ENCODE data around the gene STH.

The STH gene

DNA sequence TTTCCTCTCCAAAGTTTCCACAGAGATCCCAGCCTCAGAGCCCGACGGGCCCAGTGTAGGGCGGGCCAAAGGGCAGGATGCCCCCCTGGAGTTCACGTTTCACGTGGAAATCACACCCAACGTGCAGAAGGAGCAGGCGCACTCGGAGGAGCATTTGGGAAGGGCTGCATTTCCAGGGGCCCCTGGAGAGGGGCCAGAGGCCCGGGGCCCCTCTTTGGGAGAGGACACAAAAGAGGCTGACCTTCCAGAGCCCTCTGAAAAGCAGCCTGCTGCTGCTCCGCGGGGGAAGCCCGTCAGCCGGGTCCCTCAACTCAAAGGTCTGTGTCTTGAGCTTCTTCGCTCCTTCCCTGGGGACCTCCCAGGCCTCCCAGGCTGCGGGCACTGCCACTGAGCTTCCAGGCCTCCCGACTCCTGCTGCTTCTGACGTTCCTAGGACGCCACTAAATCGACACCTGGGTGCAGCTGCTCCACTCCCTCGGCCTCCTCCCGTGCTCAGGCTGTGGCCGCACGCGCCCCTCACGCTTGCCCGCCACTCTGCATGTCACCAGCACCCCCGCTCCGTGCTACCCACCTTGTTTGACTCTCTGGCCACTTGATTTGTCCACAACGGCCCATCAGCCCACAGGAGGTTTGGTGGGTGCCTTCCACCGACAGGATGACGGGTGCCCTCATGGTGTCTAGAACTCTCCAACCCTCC is 15.3 kb upstream of the STH start:
- H3K27ac Mint-ChIP-seq = no peak overlapping the region
- H3K4me3 Mint-ChIP-seq = no peak overlapping the region
- H3K9me3 Mint-ChIP-seq = no peaks in the 10 kb centered on the region
- no peaks in the 10 kb centered on the region for H3K36me3 Mint-ChIP-seq (ENCODE audit: low read depth)
- H3K27me3 Mint-ChIP-seq (ENCODE audit: low read depth) = peaks cover 17% of the 10 kb centered on the region
- TF ChIP-seq, protein P1, sequence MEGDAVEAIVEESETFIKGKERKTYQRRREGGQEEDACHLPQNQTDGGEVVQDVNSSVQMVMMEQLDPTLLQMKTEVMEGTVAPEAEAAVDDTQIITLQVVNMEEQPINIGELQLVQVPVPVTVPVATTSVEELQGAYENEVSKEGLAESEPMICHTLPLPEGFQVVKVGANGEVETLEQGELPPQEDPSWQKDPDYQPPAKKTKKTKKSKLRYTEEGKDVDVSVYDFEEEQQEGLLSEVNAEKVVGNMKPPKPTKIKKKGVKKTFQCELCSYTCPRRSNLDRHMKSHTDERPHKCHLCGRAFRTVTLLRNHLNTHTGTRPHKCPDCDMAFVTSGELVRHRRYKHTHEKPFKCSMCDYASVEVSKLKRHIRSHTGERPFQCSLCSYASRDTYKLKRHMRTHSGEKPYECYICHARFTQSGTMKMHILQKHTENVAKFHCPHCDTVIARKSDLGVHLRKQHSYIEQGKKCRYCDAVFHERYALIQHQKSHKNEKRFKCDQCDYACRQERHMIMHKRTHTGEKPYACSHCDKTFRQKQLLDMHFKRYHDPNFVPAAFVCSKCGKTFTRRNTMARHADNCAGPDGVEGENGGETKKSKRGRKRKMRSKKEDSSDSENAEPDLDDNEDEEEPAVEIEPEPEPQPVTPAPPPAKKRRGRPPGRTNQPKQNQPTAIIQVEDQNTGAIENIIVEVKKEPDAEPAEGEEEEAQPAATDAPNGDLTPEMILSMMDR (IDR thresholded peaks at IDR 0.05; ENCODE audit: unreplicated experiment in 3 of 3) = no peak
- H3K4me1 Mint-ChIP-seq = no peaks in the 10 kb centered on the region

DNA sequence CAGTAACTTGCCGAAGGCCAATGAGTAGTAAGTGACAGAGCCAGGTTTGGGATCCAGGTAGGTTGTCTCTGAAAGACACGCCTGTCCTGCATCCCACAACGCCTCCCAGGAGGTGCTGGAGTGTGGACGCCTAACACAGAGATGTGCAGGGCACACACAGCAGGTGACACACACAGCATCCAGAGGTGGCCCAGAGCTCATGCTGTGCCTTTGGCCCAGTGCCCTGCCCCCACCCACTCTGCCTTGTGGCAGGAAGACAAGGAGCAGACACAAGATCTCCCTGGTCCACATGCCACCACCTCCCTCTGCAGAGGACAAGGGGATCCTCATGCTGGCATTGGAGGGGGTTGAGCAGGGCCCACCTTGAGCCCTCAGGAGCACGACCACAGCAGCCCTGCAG is 14.7 kb upstream of the STH start:
- no peak overlapping the region for H3K4me3 Mint-ChIP-seq
- no peaks in the 10 kb centered on the region for H3K4me1 Mint-ChIP-seq
- H3K9me3 Mint-ChIP-seq = no peaks in the 10 kb centered on the region
- peaks cover 17% of the 10 kb centered on the region for H3K27me3 Mint-ChIP-seq (ENCODE audit: low read depth)
- H3K36me3 Mint-ChIP-seq (ENCODE audit: low read depth) = no peaks in the 10 kb centered on the region
- TF ChIP-seq, protein P1 (IDR thresholded peaks at IDR 0.05; ENCODE audit: unreplicated experiment in 3 of 3) = no peak
- no peak overlapping the region for H3K27ac Mint-ChIP-seq

DNA sequence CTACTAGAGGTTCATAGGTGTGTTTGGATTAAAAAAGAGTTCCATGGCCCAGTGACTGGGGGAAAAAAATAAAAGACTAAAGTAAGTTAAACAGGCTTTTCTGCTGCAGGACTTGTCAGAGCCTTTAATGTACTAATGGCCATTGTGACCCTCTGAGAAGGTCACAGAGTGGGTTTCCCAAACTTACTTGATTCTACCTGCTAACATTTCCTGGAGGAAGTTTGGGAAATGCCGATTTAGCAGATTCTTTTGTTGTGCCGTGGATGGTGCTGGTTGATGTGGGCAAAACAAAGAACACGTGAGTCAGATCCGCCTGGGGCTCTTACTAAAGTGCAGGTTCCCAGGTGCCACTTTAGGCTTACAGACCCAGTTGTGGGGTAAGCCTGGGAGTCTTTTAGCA is 13.6 kb upstream of the STH start:
- TF ChIP-seq, protein P1 (IDR thresholded peaks at IDR 0.05; ENCODE audit: unreplicated experiment in 3 of 3) = no peak
- Mint-ChIP-seq H3K4me1 (no peaks in the 10 kb centered on the region), H3K27ac (no peak overlapping the region), H3K4me3 (no peak overlapping the region), H3K27me3 (ENCODE audit: low read depth) (peaks cover 17% of the 10 kb centered on the region), H3K36me3 (ENCODE audit: low read depth) (no peaks in the 10 kb centered on the region), H3K9me3 (peaks cover 3% of the 10 kb centered on the region)

DNA sequence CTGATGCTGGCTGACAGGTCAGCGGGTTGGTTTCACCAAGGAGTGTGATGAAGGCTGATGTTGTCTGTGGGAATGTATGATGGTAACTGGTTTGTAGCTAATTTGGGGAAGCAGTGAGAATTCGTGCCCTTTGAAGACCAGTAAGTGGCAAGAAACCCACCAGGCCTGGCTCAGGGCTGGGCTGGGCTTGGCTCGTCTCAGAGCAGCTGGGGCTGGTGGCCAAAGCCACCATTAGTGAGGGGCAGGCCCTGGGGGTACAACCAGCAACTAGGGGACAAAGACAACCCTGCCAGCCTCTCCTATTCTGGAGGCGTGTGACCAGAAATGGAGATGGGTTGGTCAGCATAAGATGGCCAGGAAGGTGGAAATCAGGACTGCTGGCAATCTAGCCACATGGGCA is 13.0 kb upstream of the STH start:
- H3K36me3 Mint-ChIP-seq (ENCODE audit: low read depth) = no peaks in the 10 kb centered on the region
- TF ChIP-seq, protein P1 (IDR thresholded peaks at IDR 0.05; ENCODE audit: unreplicated experiment in 3 of 3) = no peak
- H3K27me3 Mint-ChIP-seq (ENCODE audit: low read depth) = peaks cover 16% of the 10 kb centered on the region
- no peaks in the 10 kb centered on the region for H3K4me1 Mint-ChIP-seq
- H3K27ac Mint-ChIP-seq = no peak overlapping the region
- peaks cover 3% of the 10 kb centered on the region for H3K9me3 Mint-ChIP-seq
- no peak overlapping the region for H3K4me3 Mint-ChIP-seq

DNA sequence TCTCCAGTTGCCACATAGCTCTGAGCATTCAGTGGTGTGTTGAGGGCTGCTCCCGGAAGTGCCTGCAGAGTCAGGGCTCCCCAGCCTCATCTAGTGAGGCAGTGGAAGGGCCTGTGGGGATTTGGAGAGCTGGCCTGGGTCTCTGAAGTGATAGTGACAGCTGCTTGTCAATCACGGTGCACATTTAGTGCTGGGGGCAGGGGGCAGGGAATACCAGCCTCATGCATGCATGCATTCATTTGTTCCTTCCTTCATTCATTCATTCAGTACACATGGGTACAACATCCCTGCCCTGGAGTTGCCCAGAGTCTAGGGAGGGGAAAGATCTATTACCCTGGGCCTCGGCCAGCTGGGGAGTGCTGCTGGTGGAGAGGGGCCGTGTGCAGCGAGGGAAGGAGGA is 11.3 kb upstream of the STH start:
- no peak overlapping the region for H3K27ac Mint-ChIP-seq
- peaks cover 10% of the 10 kb centered on the region for H3K27me3 Mint-ChIP-seq (ENCODE audit: low read depth)
- H3K4me3 Mint-ChIP-seq = no peak overlapping the region
- H3K4me1 Mint-ChIP-seq = no peaks in the 10 kb centered on the region
- no peaks in the 10 kb centered on the region for H3K36me3 Mint-ChIP-seq (ENCODE audit: low read depth)
- TF ChIP-seq, protein P1 (IDR thresholded peaks at IDR 0.05; ENCODE audit: unreplicated experiment in 3 of 3) = no peak
- peaks cover 3% of the 10 kb centered on the region for H3K9me3 Mint-ChIP-seq

DNA sequence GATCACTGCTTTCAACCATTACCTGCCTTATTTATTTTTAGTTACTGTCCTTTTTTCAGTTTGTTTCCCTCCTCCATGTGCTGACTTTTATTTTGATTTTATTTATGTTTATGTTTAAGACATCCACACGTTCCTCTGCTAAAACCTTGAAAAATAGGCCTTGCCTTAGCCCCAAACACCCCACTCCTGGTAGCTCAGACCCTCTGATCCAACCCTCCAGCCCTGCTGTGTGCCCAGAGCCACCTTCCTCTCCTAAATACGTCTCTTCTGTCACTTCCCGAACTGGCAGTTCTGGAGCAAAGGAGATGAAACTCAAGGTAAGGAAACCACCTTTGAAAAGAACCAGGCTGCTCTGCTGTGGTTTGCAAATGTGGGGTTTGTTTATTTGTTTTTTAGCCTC is 9.3 kb upstream of the STH start:
- no peak overlapping the region for H3K4me3 Mint-ChIP-seq
- TF ChIP-seq, protein P1 (IDR thresholded peaks at IDR 0.05; ENCODE audit: unreplicated experiment in 3 of 3) = no peak

More for the DNA sequence above, 9.3 kb upstream of the STH start:
- H3K36me3 Mint-ChIP-seq (ENCODE audit: low read depth) = no peaks in the 10 kb centered on the region
- H3K27ac Mint-ChIP-seq = no peak overlapping the region
- H3K4me1 Mint-ChIP-seq = peaks cover 9% of the 10 kb centered on the region
- H3K9me3 Mint-ChIP-seq = peaks cover 3% of the 10 kb centered on the region
- peaks cover 4% of the 10 kb centered on the region for H3K27me3 Mint-ChIP-seq (ENCODE audit: low read depth)
